Measurements from ENCODE around the gene RAB28.

Gene RAB28

DNA sequence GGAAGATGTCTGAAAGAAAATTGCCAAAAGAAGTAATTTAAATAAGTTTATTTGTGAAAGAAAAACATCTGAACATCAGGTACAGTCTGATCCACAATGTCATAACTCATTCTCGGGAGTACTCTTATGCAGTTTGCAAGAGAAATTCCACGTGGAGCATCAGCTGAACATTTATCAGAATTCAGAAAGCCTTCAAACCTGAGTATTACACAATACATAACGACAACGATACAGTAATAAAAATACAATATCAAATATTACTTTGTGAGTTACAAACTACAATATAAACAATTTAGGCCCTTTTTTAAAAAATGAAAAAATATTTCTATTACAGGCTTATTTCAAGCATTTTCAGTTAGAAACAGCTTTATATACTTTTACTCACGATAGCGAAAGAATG lies 116.4 kb downstream of the RAB28 start:
- DNase-seq = no peak

DNA sequence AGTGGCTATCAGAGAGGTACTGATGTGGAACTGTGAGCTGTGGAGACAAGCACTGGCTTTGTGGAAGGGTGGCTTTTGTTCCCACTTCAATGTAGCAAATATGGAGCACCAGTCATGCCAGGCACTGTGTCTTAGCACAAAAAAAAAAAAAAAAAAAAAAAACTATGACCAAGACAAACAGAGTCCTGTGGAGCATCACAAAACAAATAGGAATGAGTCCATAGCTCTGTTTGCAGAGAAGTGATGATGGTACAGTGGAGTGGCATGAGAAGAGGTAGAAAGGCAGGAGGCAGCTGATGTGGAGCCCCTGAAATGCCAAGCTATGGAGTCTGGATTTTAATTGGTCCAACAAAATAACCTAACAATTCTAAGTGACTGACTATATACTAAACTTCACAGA lies 116.9 kb downstream of the RAB28 start:
- DNase-seq = no peak

DNA sequence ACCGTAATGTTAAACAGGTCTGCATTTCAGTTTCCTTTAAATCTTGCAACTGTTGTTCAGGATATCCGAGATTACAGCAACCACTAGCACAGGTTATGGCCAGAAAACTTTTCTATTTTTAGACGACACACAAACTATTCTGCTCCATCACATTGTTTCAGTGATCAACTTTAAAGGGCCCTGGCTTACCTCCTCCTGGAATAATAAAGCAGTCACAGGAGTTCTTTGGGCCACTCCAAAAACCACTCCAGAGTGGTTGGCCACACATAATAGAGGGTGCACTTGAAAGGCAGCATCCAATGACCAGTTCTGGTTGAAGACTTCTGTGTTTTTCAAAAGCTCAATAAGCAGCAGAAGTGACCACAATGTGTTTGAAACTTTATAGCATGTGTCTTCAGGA lies 118.9 kb downstream of the RAB28 start:
- DNase-seq = no peak

DNA sequence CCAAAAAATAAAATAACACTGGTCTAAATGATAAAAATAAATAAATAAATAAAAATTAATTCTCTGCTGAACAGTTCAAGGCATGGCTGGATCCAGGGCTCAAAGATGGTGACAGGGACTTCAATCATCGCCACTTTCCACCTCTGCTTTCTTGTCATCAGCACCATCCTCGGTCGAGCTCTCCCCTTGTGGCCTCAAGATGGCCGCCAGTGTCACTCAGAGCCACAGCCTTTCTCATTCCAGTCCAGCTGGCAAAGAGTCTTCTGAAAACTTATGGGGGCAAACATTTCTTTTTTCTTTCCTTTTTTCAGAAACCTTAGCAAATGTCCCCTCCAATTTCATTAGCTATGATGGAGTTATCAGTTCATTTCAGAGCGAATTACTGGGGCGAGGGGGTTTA lies 119.5 kb downstream of the RAB28 start:
- DNase-seq = no peak

DNA sequence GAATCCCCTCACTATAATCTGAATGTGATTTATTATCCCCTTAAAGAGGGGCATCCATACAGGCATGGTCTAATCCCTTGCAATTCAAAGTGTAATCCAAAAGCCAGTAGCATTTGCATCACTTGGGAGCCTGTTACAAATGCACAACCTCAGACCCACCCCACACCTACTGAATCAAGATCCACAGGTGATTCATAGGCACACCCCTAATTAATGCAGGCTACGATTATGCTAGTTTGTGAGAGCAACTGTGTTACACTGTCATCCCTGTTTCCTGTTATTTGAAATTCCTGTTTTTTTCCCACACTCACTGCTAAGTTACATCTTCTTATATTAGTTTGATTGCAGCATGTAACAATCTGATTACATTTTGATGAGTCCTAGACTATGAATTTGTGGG lies 120.0 kb downstream of the RAB28 start:
- no peak for DNase-seq

DNA sequence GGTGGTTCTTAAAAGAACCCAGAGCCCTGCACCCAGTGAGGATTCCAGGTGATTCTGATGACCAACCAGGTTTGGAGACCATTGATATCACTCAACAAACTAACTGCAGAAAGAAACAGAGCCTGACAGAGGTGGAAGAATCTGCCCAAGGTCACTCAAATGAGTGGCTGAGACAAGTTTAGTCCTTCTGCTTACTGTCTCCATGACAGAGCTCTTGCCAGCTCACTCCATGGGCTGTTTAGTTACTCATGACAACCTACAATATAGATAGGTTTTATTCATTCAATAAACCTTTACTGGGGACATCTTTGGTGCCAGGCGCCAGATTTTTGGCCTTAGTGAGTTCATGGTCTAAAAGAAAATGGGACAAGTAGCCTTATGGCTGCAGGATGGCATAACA lies 124.3 kb downstream of the RAB28 start:
- no peak for DNase-seq

DNA sequence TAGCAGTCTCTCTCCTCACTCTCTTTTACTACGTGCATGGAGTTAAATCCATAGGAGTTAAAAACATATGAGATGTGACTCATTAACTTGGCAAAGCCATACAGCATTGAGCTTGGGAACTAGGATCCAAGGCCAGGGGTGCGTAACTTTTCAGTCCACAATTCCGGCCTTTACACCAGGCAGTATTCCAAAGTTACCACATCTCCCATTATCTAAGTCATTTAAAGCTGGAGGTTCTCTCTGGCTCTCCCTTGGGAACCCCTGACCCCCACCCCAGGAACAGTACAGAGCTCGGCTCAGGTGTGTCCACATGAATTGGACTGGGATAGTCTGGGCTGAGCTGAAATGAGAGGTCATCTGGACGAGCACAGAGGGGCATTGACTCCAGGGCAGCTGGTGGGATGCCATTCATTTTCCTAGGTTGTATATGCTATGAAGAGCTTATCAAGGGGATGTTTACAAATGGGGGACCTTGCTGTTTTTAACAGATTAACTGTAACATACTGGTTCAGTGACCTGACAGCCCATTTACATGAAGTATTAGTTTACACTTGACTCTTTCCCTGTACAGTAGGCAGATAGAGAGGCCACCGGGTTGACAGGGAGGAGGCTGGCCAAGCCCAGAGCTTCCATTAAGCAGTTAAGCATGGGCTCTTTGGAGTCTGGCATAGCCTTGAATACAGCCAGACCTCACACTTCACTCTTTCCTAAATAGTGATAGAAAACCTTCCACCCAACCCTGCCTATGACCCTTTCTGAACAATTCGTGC lies 128.8 kb downstream of the RAB28 start:
- no peak for DNase-seq

DNA sequence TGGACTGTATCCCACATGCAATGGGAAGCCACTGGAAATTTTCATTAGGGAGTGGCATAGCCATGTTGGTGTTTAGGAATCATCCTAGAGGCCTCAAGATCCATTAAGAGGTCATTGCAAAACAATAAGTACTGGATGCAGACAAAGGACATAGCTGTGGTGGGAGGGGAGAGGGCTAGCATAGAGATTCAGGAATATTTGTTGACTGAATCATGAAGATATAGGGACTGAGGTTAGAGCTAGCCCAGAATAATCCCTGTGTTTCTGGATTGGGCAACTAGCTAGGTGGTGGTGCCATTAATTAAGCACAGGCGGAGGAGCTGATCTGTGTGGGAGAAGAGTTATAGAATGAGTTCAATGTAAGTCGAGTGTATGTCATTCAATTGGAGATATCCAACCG lies 135.0 kb downstream of the RAB28 start:
- no peak for DNase-seq

DNA sequence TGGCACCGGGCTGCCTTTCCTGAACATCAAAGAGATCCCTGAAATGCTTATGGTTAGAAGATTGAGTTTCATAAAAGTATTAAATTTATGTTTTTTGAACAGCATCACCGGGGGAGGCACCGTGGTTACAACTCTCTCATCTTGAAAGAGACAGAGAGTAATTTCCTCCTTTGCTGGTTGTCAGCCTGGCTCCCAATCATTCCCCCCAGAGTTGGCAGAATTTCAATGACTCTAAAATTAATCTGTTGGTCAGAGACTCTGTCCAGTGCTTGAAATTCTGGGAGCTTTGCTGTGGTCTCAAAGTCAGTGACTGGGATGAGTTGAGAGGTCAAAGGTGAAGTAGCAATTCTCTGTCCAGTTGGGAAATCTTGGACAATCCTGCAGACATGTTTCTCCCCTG lies 135.9 kb downstream of the RAB28 start:
- no peak for DNase-seq

DNA sequence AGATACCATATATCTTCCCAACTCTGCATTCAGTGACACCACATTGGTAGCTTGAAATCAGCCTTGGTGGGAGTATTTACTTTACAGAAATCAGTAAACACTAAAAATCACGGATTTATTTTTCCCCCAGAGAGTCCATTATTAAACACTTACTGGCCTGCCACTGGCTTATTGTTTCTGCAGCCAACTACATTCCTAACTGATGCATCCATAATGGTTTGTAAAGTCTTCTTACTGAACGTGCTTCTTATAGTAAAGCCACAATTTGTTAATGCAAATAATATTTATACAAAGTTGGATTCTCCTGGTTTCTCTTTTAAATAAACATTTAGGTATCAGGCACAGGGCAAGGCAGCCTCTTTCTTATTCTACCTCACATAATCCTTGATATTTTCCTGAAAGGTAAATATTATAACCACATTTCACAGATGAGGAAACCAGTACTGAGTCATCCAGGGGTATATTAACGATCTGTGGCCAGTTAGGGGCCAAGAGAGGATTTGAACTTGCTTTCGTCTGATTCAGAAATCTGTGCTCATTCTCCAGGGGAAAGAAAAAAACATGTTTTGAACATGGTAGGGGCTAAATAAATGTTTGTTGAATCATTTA lies 136.5 kb downstream of the RAB28 start:
- DNase-seq = no peak

DNA sequence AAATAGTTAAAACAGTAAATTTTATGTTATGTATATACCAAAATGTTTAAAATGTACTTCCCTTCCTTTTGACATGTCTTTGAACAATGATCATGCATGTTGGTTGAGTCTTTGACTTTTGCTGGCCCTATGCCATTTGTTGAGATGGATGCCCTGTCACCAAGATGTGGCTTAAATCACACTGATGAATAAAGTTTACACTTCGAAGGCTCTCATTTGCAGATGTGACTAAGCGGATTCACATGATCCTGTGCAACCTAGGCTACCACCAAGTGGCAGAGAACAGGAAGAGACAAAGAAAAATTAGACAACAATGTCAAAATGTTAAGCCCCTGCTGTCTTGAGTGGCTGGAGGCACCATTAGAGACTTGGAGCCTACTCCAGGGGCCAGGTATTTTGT lies 139.9 kb downstream of the RAB28 start:
- no peak for DNase-seq

DNA sequence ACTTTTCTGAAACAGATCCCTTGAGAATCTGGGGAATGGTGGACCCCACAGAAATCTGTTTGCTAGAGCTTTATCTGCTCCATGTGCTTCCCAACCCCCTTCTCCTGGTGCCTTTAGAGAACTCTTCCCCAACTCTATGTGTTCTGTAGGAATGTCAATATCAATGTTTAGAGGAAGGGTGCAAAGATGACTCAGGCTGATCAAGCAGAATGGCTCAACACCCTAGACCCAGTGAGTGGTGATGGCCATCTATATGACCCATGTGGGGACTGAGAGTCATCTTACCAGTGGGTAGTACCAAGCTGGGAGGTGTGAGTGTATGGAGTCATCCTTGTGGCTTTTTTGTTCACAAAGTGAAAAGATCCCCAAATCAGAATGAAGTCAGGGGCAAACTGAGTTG lies 143.5 kb downstream of the RAB28 start:
- DNase-seq = no peak

DNA sequence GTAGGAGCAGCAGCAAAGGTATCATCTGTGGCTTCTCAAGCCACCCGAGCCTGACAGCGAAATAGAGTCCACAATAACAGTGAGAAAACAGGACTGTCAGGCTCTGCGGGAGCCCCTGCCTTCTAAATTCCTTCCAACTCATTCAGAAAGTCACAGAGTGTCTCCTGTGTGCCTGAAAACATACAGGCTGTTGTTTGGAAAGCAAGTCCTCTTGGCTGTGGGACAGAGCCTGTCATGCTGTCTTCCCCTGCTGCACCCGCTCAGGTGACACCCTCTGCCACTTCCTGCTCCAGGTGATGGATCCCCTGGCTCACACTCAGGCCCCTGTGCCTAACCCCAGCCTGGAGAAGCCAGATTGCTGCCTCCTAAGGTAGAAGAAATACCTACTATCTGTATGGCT lies 152.3 kb downstream of the RAB28 start:
- no peak for DNase-seq

DNA sequence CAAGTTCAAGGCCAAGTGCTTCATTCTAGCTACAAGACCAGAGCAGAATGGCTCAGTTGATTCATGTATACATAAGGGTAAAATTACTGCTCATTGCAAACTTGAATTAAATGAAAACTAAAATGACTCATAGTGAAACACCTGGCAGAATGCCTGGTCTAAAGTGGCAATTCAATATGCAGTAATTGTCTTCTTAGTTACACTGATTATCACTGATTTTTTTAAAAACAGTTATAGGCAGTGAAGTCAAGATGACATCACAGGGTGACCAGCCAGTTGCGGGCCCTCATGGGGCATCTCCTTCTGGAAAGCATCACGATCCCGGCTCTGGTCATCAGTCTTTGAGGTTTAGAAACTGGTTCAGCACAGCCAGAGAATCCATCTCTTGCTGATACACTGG lies 154.2 kb downstream of the RAB28 start:
- DNase-seq = no peak

DNA sequence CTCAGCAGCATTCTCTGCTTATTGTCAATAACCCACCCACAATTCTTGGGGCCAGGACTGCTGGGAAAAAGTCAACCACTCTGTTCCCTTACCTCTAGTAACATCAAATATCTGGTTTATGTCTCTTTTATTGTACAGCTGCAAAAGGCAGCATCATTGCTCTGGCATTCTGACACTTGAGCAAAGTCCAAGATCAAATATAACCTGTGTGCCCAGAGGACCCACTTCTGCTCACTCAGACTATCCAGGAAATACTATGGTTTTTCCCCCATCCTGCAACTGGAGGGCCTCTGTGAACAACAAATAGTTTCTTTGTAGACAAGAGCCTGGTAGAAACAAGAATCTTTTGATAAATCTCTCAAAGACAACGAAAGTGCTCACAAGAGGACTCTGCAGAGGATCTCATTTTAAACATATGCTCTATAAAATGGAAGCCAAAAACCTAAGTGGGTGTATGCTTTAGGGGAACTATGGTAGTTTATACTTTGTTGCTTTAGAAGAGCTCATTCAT lies 154.7 kb downstream of the RAB28 start:
- no peak for DNase-seq

DNA sequence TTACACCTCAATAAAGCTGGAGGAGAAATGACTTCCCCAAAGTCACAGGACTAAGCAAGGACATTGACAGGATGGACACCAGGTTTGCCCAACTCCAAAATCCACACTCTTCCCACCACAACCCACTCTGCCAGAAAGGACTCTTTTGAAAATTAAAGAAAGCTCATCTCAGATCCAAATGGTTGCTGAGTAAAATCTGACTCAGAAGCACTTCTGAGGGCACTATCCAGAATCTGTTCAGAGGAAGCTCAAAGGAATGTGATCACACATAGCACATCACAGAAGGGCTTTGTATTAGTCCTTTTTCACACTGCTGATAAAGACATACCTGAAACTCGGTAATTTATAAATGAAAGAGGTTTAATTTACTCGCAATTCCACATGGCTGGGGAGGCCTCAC lies 155.5 kb downstream of the RAB28 start:
- DNase-seq = no peak

DNA sequence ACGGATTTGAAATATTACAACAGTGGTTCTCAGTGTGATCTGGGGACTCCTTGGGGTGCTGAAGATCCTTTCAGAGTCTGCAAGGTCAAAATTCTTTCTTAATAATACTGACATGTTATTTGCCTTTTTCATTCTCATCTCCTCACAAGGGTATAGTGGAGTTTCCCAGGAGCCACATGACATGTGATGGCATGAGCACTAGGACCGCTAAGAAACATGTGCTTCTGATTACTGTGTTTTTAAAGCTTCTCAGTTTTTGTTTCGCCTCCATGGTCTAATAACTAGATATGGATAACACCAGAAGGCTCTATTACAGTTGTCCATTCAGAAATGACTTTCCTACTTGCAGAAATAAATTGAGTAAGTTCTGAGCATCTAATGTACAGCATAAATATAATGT lies 156.1 kb downstream of the RAB28 start:
- no peak for DNase-seq

DNA sequence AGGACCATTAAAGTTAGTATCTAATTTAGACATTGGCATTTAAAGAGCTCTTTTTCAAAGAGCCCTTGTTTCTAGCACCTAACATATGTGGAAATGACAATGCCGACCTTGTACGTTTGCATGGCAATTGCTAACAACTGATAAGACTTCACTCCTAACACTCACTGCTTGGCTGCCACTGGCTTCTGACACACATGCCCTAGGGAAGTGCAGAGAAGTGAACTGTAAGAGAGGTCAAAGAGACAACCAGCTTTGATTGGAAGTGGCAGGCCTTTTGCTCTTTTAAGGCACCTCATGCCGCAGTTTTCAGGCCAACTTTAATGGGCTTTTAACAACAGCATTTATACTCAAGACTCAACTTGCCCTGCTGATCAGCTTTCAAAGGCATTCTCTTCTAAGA lies 158.4 kb downstream of the RAB28 start:
- no peak for DNase-seq

DNA sequence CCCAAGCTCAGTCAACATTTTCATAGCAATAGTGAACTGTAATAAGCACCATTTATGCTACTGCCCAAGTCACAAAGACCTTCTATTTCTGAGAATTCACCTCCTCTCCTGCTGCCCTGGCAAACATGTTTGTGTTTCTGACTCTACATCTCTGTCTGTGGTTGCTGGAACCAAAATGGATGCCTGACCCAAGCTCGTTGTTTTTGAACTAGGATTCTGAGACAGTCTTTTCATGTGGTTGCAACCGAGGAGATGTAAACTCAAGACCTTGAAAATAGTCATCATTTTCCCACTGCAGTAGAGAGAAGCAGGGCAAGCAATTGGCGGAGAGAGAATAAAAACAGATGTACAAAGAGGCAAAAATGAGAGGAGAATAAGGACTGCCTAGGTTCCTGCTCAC lies 160.2 kb downstream of the RAB28 start:
- DNase-seq = no peak

DNA sequence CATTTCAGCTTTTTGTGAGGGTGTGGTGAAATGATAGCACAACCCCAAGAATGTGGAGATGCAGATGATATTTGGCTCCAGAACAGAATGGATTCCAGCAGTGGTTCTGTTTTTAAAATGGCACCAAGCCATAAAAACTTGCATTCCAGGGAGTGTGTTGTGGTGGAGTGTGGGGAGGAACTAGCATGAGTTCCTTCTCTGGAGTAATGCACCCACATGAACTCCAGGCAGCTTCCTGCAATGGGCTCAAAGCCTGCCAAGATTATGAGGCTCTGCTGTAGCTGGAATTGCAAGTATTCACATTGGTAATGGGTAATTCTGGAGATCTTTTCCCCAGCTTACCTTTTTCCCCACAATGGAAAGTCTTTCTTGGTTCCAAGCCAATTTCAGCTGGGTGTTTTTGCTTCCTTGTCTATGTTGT lies 161.4 kb downstream of the RAB28 start:
- DNase-seq = no peak

Measured in NK-92 treated with Interleukin-12 subunit alpha and Interleukin-12 subunit beta, amount 100 ng/mL, for 24 hours (cell line).